Neural progenitor cell (in vitro differentiated cells): Measurements from ENCODE around the gene PINLYP. TPM values are rescaled to one million over a fixed set of nuclear protein-coding genes. Genes with fewer than 3 reads are reported as not detected.
A peak's percentile ranks its signal among the peaks of the same experiment; 100 is the strongest.

ENCODE experiments used
- DNase-seq: peaks from one replicate; pipeline ENCODE4 v3.0.0-alpha.2; 2016; ENCODE audit warnings: low spot score
- H2AFZ ChIP-seq: fragments of 200-600 bp; sonication (generic); replicated peaks from 2 replicates; pipeline ENCODE4 v1.6.1; 2016; ENCODE audit warnings: antibody characterized with exemption
- H3F3A ChIP-seq: fragments of 200-600 bp; sonication (generic); 2 replicates; pipeline ENCODE4 v1.6.1; 2016; ENCODE audit warnings: antibody characterized with exemption, low read depth
- H3K27ac ChIP-seq: fragments of 200-600 bp; sonication (generic); 2 replicates; pipeline ENCODE4 v1.5.1; 2016; ENCODE audit warnings: mild to moderate bottlenecking
- H3K27me3 ChIP-seq: fragments of 200-600 bp; sonication (generic); 2 replicates; pipeline ENCODE4 v1.6.1; 2016; ENCODE audit warnings: mild to moderate bottlenecking, moderate library complexity
- H3K36me3 ChIP-seq: fragments of 200-600 bp; sonication (generic); 2 replicates; pipeline ENCODE4 v1.5.1; 2016
- H3K4me1 ChIP-seq: fragments of 200-600 bp; sonication (generic); 2 replicates; pipeline ENCODE4 v1.6.1; 2016; ENCODE audit warnings: mixed run types
- H3K4me2 ChIP-seq: fragments of 200-600 bp; sonication (generic); 2 replicates; pipeline ENCODE4 v1.6.1; 2016
- H3K4me3 ChIP-seq: fragments of 200-600 bp; sonication (generic); 2 replicates; pipeline ENCODE4 v1.5.1; 2016
- H3K79me2 ChIP-seq: fragments of 200-600 bp; sonication (generic); 2 replicates; pipeline ENCODE4 v1.6.1; 2016; ENCODE audit warnings: low read depth
- H3K9ac ChIP-seq: fragments of 200-600 bp; sonication (generic); 2 replicates; pipeline ENCODE4 v1.6.1; 2016
- H3K9me3 ChIP-seq: fragments of 200-600 bp; sonication (generic); 2 replicates; pipeline ENCODE4 v1.5.1; 2016; ENCODE audit warnings: low read depth
- H4K20me1 ChIP-seq: fragments of 200-600 bp; sonication (generic); 2 replicates; pipeline ENCODE4 v1.6.1; 2016; ENCODE audit warnings: low read depth
- H3K27ac Mint-ChIP-seq: 3 replicates; pipeline ENCODE4 v1.8.0; 2021; ENCODE audit warnings: mixed read lengths
- H3K27me3 Mint-ChIP-seq: 2 replicates; pipeline ENCODE4 v1.8.0; 2022; ENCODE audit warnings: low read depth, mild to moderate bottlenecking, inconsistent platforms, moderate library complexity, mixed read lengths; ENCODE audit not compliant: insufficient read depth
- H3K36me3 Mint-ChIP-seq: 3 replicates; pipeline ENCODE4 v1.8.0; 2021; ENCODE audit warnings: mixed read lengths
- H3K4me1 Mint-ChIP-seq: 3 replicates; pipeline ENCODE4 v1.8.0; 2021; ENCODE audit warnings: mixed read lengths
- H3K4me3 Mint-ChIP-seq: 3 replicates; pipeline ENCODE4 v1.8.0; 2021; ENCODE audit warnings: mild to moderate bottlenecking, moderate library complexity, mixed read lengths
- H3K9me3 Mint-ChIP-seq: 3 replicates; pipeline ENCODE4 v1.8.0; 2020; ENCODE audit warnings: mixed read lengths
- CTCF ChIP-seq: fragments of 200-600 bp; sonication (generic); IDR thresholded peaks from 2 replicates; pipeline ENCODE4 v1.5.1; 2017; ENCODE audit warnings: antibody characterized with exemption, mild to moderate bottlenecking
- EZH2 ChIP-seq: fragments of 200-600 bp; sonication (generic); IDR thresholded peaks from 2 replicates; pipeline ENCODE4 v1.6.1; 2017; ENCODE audit warnings: antibody characterized with exemption, mild to moderate bottlenecking, moderate library complexity
- EZH2phosphoT487 ChIP-seq: fragments of 200-600 bp; sonication (generic); IDR thresholded peaks from 2 replicates; pipeline ENCODE4 v1.6.1; 2017; ENCODE audit warnings: antibody characterized with exemption
- total RNA-seq: library from RNA; depleted of rRNA; stranded (reverse); fragments of >200 nt; gene quantifications from 2 replicates; pipeline ENCODE4 v1.2.3, GENCODE V29; 2015; ENCODE audit warnings: low replicate concordance

Gene PINLYP
- total RNA-seq, 1 donor from 2014 or later = 4.0 TPM

GRCh38 chr19:43561139-43561970 lies 14.2 kb upstream of the PINLYP start:
- H3K79me2 ChIP-seq = no peaks in the 10 kb centered on the region
- no peaks in the 10 kb centered on the region for H3K27me3 Mint-ChIP-seq
- H3K4me3 ChIP-seq = no peak overlapping the region
- H3K9me3 ChIP-seq = no peaks in the 10 kb centered on the region
- no peak overlapping the region for H2AFZ ChIP-seq
- H3K4me1 ChIP-seq = no peaks in the 10 kb centered on the region
- H3K36me3 ChIP-seq = no peaks in the 10 kb centered on the region
- no peak overlapping the region for H3K4me2 ChIP-seq
- no peak overlapping the region for H3K27ac Mint-ChIP-seq
- H4K20me1 ChIP-seq = no peaks in the 10 kb centered on the region
- peaks cover 22% of the 10 kb centered on the region for H3K36me3 Mint-ChIP-seq
- H3K9me3 Mint-ChIP-seq = no peaks in the 10 kb centered on the region
- no peaks in the 10 kb centered on the region for H3K27me3 ChIP-seq
- no peaks in the 10 kb centered on the region for H3K4me1 Mint-ChIP-seq
- peak overlapping the region; percentile 7 for H3K4me3 Mint-ChIP-seq
- no peak for TF ChIP-seq EZH2phosphoT487
- TF ChIP-seq EZH2 = no peak
- no peak for TF ChIP-seq CTCF
- DNase-seq = no peak
- no peak overlapping the region for H3K9ac ChIP-seq
- no peak overlapping the region for H3K27ac ChIP-seq
- no peaks in the 10 kb centered on the region for H3F3A ChIP-seq

- no peaks in the 10 kb centered on the region for H3K9me3 Mint-ChIP-seq
- no peaks in the 10 kb centered on the region for H3K27me3 Mint-ChIP-seq
- H4K20me1 ChIP-seq = no peaks in the 10 kb centered on the region
- TF ChIP-seq EZH2phosphoT487 = no peak
- no peak for TF ChIP-seq CTCF
- TF ChIP-seq EZH2 = no peak
- H3K4me3 Mint-ChIP-seq = no peak overlapping the region
- peaks cover 21% of the 10 kb centered on the region for H3K36me3 Mint-ChIP-seq
- H3K27ac ChIP-seq = no peak overlapping the region
- H3F3A ChIP-seq = no peaks in the 10 kb centered on the region
- H3K4me3 ChIP-seq = no peak overlapping the region
- H3K27me3 ChIP-seq = no peaks in the 10 kb centered on the region
- H3K36me3 ChIP-seq = no peaks in the 10 kb centered on the region
- H3K79me2 ChIP-seq = no peaks in the 10 kb centered on the region
- H3K9me3 ChIP-seq = no peaks in the 10 kb centered on the region
- DNase-seq = no peak
- no peaks in the 10 kb centered on the region for H3K4me1 ChIP-seq
- H3K4me1 Mint-ChIP-seq = no peaks in the 10 kb centered on the region
- no peak overlapping the region for H3K27ac Mint-ChIP-seq
- H2AFZ ChIP-seq = no peak overlapping the region
- H3K9ac ChIP-seq = no peak overlapping the region
- no peak overlapping the region for H3K4me2 ChIP-seq
Observed at GRCh38 chr19:43562226-43562697, 13.3 kb upstream of the PINLYP start.

GRCh38 chr19:43562698-43563241 lies 12.8 kb upstream of the PINLYP start:
- Histone ChIP-seq H3F3A (no peaks in the 10 kb centered on the region), H3K27ac (no peak overlapping the region), H3K27me3 (no peaks in the 10 kb centered on the region), H4K20me1 (no peaks in the 10 kb centered on the region), H3K4me3 (no peak overlapping the region), H3K9ac (no peak overlapping the region), H2AFZ (no peak overlapping the region), H3K9me3 (no peaks in the 10 kb centered on the region), H3K79me2 (no peaks in the 10 kb centered on the region), H3K4me2 (no peak overlapping the region), H3K36me3 (no peaks in the 10 kb centered on the region), H3K4me1 (no peaks in the 10 kb centered on the region)
- Mint-ChIP-seq H3K4me3 (no peak overlapping the region), H3K27ac (no peak overlapping the region), H3K4me1 (no peaks in the 10 kb centered on the region), H3K9me3 (no peaks in the 10 kb centered on the region), H3K27me3 (no peaks in the 10 kb centered on the region), H3K36me3 (peaks cover 21% of the 10 kb centered on the region)
- DNase-seq = no peak
- TF ChIP-seq EZH2 (no peak), EZH2phosphoT487 (no peak), CTCF (no peak)
